GM23338 (cell line): ENCODE results near the gene DGKE. TPM values are rescaled to one million over a fixed set of nuclear protein-coding genes. Genes with fewer than 3 reads are reported as not detected.

ENCODE experiments used
- ATAC-seq: fragments of 200-7000 bp; cut with Tn5 transposase; 3 replicates; pipeline ENCODE4 v1.9.1; 2020
- DNase-seq: peaks from one replicate; pipeline ENCODE4 v3.0.0-alpha.2; 2015; ENCODE audit warnings: low spot score
- H2AFZ ChIP-seq: fragments of 200-600 bp; sonication (generic); 2 replicates; pipeline ENCODE4 v1.8.0; 2016; ENCODE audit warnings: antibody characterized with exemption, mild to moderate bottlenecking, moderate library complexity
- H3F3A ChIP-seq: fragments of 200-600 bp; sonication (generic); replicated peaks from 2 replicates; pipeline ENCODE4 v1.8.0; 2017; ENCODE audit warnings: antibody characterized with exemption, mixed run types, low read depth
- H3K27ac ChIP-seq: fragments of 200-600 bp; sonication (generic); 2 replicates; pipeline ENCODE4 v1.6.1; 2016; ENCODE audit warnings: low read depth
- H3K27me3 ChIP-seq: fragments of 200-600 bp; sonication (generic); 2 replicates; pipeline ENCODE4 v1.8.0; 2016; ENCODE audit warnings: mild to moderate bottlenecking, mixed run types, moderate library complexity; ENCODE audit not compliant: insufficient read depth
- H3K36me3 ChIP-seq: fragments of 200-600 bp; sonication (generic); 2 replicates; pipeline ENCODE4 v1.8.0; 2016; ENCODE audit warnings: mild to moderate bottlenecking; ENCODE audit not compliant: insufficient read depth
- H3K4me1 ChIP-seq: fragments of 200-600 bp; sonication (generic); 2 replicates; pipeline ENCODE4 v1.8.0; 2016; ENCODE audit warnings: mild to moderate bottlenecking, moderate library complexity; ENCODE audit not compliant: insufficient read depth
- H3K4me2 ChIP-seq: fragments of 200-600 bp; sonication (generic); 2 replicates; pipeline ENCODE4 v1.7.1; 2017; ENCODE audit warnings: mixed run types
- H3K4me3 ChIP-seq: fragments of 200-600 bp; sonication (generic); 2 replicates; pipeline ENCODE4 v1.6.1; 2016; ENCODE audit warnings: mixed run types
- H3K79me2 ChIP-seq: fragments of 200-600 bp; sonication (generic); replicated peaks from 2 replicates; pipeline ENCODE4 v1.8.0; 2017; ENCODE audit warnings: mild to moderate bottlenecking; ENCODE audit not compliant: insufficient read depth
- H3K9me2 ChIP-seq: fragments of 200-600 bp; sonication (generic); 2 replicates; pipeline ENCODE4 v1.8.0; 2017; ENCODE audit not compliant: insufficient read depth
- H4K20me1 ChIP-seq: fragments of 200-600 bp; sonication (generic); replicated peaks from 2 replicates; pipeline ENCODE4 v1.8.0; 2017; ENCODE audit warnings: mild to moderate bottlenecking; ENCODE audit not compliant: insufficient read depth
- H3K27ac Mint-ChIP-seq: 2 replicates; pipeline ENCODE4 v1.8.0; 2020; ENCODE audit warnings: inconsistent platforms, mild to moderate bottlenecking, moderate library complexity, mixed read lengths
- H3K27me3 Mint-ChIP-seq: 3 replicates; pipeline ENCODE4 v1.8.0; 2022; ENCODE audit warnings: low read depth, mild to moderate bottlenecking, moderate library complexity, mixed read lengths, inconsistent platforms; ENCODE audit not compliant: insufficient read depth, poor library complexity
- H3K36me3 Mint-ChIP-seq: 3 replicates; pipeline ENCODE4 v1.8.0; 2021; ENCODE audit warnings: low read depth, mild to moderate bottlenecking, inconsistent platforms, moderate library complexity, mixed read lengths
- H3K4me1 Mint-ChIP-seq: 3 replicates; pipeline ENCODE4 v1.8.0; 2020; ENCODE audit warnings: mild to moderate bottlenecking, inconsistent platforms, mixed read lengths
- H3K4me3 Mint-ChIP-seq: 3 replicates; pipeline ENCODE4 v1.8.0; 2021; ENCODE audit warnings: moderate library complexity, mild to moderate bottlenecking, inconsistent platforms, mixed read lengths
- H3K9me3 Mint-ChIP-seq: 3 replicates; pipeline ENCODE4 v1.8.0; 2020; ENCODE audit warnings: moderate library complexity, mild to moderate bottlenecking, inconsistent platforms, mixed read lengths
- ETS1 ChIP-seq: IDR thresholded peaks from 2 replicates; pipeline ENCODE4 v1.6.1; 2016; ENCODE audit warnings: antibody characterized with exemption
- EZH2 ChIP-seq: fragments of 200-600 bp; sonication (generic); IDR thresholded peaks from one replicate; pipeline ENCODE4 v1.8.0; 2017; ENCODE audit warnings: antibody characterized with exemption, mild to moderate bottlenecking, low read depth; ENCODE audit not compliant: unreplicated experiment
- EZH2phosphoT487 ChIP-seq: fragments of 200-600 bp; sonication (generic); IDR thresholded peaks from one replicate; pipeline ENCODE4 v1.8.1; 2018; ENCODE audit warnings: antibody characterized with exemption; ENCODE audit not compliant: unreplicated experiment
- NANOG ChIP-seq: IDR thresholded peaks from 2 replicates; pipeline ENCODE4 v1.6.1; 2016; ENCODE audit warnings: antibody characterized with exemption, borderline replicate concordance
- REST ChIP-seq: IDR thresholded peaks from one replicate; pipeline ENCODE4 v1.6.1; 2018; ENCODE audit warnings: antibody characterized with exemption; ENCODE audit not compliant: unreplicated experiment
- STAT1 ChIP-seq: IDR thresholded peaks from one replicate; pipeline ENCODE4 v1.6.1; 2016; ENCODE audit warnings: antibody characterized with exemption; ENCODE audit not compliant: unreplicated experiment
- ZNF114 ChIP-seq: fragments of 250-450 bp; sonication (Bioruptor Pico); IDR thresholded peaks from 2 replicates; pipeline ENCODE4 v1.5.0; 2020; ENCODE audit warnings: mild to moderate bottlenecking, moderate library complexity
- ZNF331 ChIP-seq: fragments of 250-450 bp; sonication (Bioruptor Pico); IDR thresholded peaks from 2 replicates; pipeline ENCODE4 v1.5.0; 2020; ENCODE audit warnings: low read depth, mild to moderate bottlenecking, moderate library complexity
- polyA plus RNA-seq: library from polyadenylated mRNA; unstranded; fragments of >200 nt; fragmentation: Nextera tagmentation; extraction: Ambion mirVana; gene quantifications from 2 replicates; pipeline ENCODE4 v1.2.1, GENCODE V29; 2016
- total RNA-seq: library from RNA; depleted of rRNA; stranded (reverse); fragments of >200 nt; shearing (Covaris generic); gene quantifications from 2 replicates; pipeline ENCODE4 v1.2.3, GENCODE V29; 2014
- TF ChIP-seq, protein P1 (sequence below), 2 experiments: fragments of 200-600 bp in 1 of 2; sonication (generic) in 1 of 2; conservative IDR thresholded peaks; 2 replicates each; pipeline versions ENCODE4 v1.5.1 to v1.6.1; 2016 to 2017; ENCODE audit warnings: antibody characterized with exemption in 2 of 2, low read depth in 2 of 2, mild to moderate bottlenecking in 2 of 2, moderate library complexity in 1 of 2

Gene DGKE
- total and polyA plus RNA-seq, 2 experiments from 2014 or later, result 3.9 to 10.1 TPM

DNA sequence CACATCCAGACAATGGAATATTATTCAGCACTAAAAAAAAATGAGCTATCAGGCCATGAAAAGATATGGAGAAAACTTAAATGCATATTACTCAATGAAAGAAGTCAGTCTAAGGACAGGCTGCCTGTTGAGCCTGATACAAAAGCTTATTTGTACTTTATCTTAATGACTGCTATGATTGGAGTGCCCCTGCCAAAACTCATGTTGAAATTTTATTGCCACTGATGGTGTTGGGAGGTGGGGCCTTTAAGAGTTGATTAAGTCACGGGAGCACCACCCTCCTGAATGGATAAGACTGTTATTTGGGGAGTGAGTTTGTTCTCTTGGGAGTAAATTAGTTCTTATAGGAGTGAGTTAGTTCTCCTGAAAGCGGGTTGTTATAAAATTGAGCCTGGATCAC is 10.1 kb upstream of the DGKE start (continued):
- TF ChIP-seq ETS1 (no peak), ZNF114 (CRISPR knock-in tag) (no peak), REST (no peak)

- Histone ChIP-seq H3K4me3 (no peak overlapping the region), H2AFZ (no peak overlapping the region), H4K20me1 (no peaks in the 10 kb centered on the region), H3K4me2 (no peak overlapping the region), H3K36me3 (no peaks in the 10 kb centered on the region), H3K27me3 (no peaks in the 10 kb centered on the region), H3K79me2 (no peaks in the 10 kb centered on the region), H3F3A (no peaks in the 10 kb centered on the region), H3K27ac (no peak overlapping the region), H3K4me1 (0 out of 2 replicates have a peak, but pooled peaks cover 5% of the 10 kb centered on the region), H3K9me2 (no peaks in the 10 kb centered on the region)
- Mint-ChIP-seq H3K27ac (no peak overlapping the region), H3K4me3 (no peak overlapping the region), H3K4me1 (peaks cover 7% of the 10 kb centered on the region; the same call in 2 of the 3 replicates), H3K9me3 (no peaks in the 10 kb centered on the region), H3K27me3 (peaks cover 2% of the 10 kb centered on the region), H3K36me3 (peaks cover 8% of the 10 kb centered on the region)
- no peak for DNase-seq
- ATAC-seq, result no peak
- TF ChIP-seq NANOG, result no peak
- TF ChIP-seq REST, result no peak
- TF ChIP-seq ZNF331, result no peak
- no peak for TF ChIP-seq ZNF114 (CRISPR knock-in tag)
- TF ChIP-seq, protein P1, sequence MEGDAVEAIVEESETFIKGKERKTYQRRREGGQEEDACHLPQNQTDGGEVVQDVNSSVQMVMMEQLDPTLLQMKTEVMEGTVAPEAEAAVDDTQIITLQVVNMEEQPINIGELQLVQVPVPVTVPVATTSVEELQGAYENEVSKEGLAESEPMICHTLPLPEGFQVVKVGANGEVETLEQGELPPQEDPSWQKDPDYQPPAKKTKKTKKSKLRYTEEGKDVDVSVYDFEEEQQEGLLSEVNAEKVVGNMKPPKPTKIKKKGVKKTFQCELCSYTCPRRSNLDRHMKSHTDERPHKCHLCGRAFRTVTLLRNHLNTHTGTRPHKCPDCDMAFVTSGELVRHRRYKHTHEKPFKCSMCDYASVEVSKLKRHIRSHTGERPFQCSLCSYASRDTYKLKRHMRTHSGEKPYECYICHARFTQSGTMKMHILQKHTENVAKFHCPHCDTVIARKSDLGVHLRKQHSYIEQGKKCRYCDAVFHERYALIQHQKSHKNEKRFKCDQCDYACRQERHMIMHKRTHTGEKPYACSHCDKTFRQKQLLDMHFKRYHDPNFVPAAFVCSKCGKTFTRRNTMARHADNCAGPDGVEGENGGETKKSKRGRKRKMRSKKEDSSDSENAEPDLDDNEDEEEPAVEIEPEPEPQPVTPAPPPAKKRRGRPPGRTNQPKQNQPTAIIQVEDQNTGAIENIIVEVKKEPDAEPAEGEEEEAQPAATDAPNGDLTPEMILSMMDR (conservative IDR thresholded peaks at IDR 0.05; ENCODE audit: low read depth in 2 of 2), result no peak
- no peak for TF ChIP-seq EZH2phosphoT487
- TF ChIP-seq STAT1, result no peak
- TF ChIP-seq ETS1, result no peak
- TF ChIP-seq EZH2, result no peak
Measured at GRCh38 chr17:56824503-56824902, 9.4 kb upstream of the DGKE start.
